K562 (cell line): ENCODE data around the gene GPR52. TPM values are rescaled to one million over a fixed set of nuclear protein-coding genes. Genes with fewer than 3 reads are reported as not detected.

Source experiments
- ATAC-seq: fragments of 200-7000 bp; cut with Tn5 transposase; 3 replicates; pipeline ENCODE4 v1.9.1; 2020; ENCODE audit warnings: moderate library complexity
- BruUV-seq: library from RNA; stranded (reverse); fragments of 400-500 nt; replicated peaks from 2 replicates; lab custom pipeline; 2021; lab: Mats Ljungman, UMichigan
- CTCF ChIA-PET: fragments of 300-600 bp; formaldehyde crosslinking; extraction: SDS; loops from one replicate; lab custom pipeline; 2021; ENCODE audit warnings: low intra/inter-chr PET ratio; lab: Yijun Ruan, JAX
- POLR2A ChIA-PET: fragments of 300-600, 350-650 bp; sonication (Branson Sonifier 250); formaldehyde crosslinking; extraction: SDS; loops from one replicate; lab custom pipeline; 2021; ENCODE audit warnings: antibody characterized with exemption, inconsistent platforms; lab: Yijun Ruan, JAX
- DNase-seq, 4 experiments: peaks; one replicate each; pipeline versions ENCODE4 v3.0.0 to v3.0.0-alpha.2; 2011 to 2018; ENCODE audit warnings: low spot score in 3 of 4, mixed read lengths in 3 of 4; ENCODE audit errors: extremely low read depth in 1 of 4
- FAIRE-seq: peaks from 2 replicates; lab custom pipeline; 2011; peaks lifted over from hg19 to GRCh38; lab: Jason Lieb, UNC
- H2AFZ ChIP-seq: 2 replicates; pipeline ENCODE4 v1.6.0; 2011; ENCODE audit warnings: low read depth, low read length, control low read depth, inconsistent platforms
- H3K27ac ChIP-seq: fragments of 200-600 bp; 3 replicates; pipeline ENCODE4 v1.8.0; 2011; ENCODE audit warnings: low read depth, mild to moderate bottlenecking, control low read depth, inconsistent platforms, low read length, moderate library complexity, mixed read lengths; ENCODE audit errors: extremely low read depth
- H3K27me3 ChIP-seq, 2 experiments: fragments of 300-600 bp in 1 of 2; 2 replicates in 1 of 2; 3 replicates in 1 of 2; pipeline versions ENCODE4 v1.6.0 to v1.8.0; 2011; ENCODE audit warnings: inconsistent platforms in 2 of 2, low read length in 2 of 2, mild to moderate bottlenecking in 1 of 2, mixed read lengths in 1 of 2, moderate library complexity in 1 of 2; ENCODE audit not compliant: control insufficient read depth in 2 of 2, insufficient read depth in 2 of 2
- H3K36me3 ChIP-seq: fragments of 300-600 bp; 3 replicates; pipeline ENCODE4 v1.8.0; 2011; ENCODE audit warnings: mild to moderate bottlenecking, low read length, inconsistent platforms; ENCODE audit not compliant: control insufficient read depth, insufficient read depth
- H3K4me1 ChIP-seq, 2 experiments: fragments of 200-600 bp in 1 of 2; replicated peaks in 1 of 2; 2 replicates in 1 of 2; 3 replicates in 1 of 2; pipeline versions ENCODE4 v1.5.1 to v1.8.0; 2011; ENCODE audit warnings: inconsistent platforms in 2 of 2, low read length in 2 of 2, mild to moderate bottlenecking in 1 of 2, mixed read lengths in 1 of 2, moderate library complexity in 1 of 2; ENCODE audit not compliant: control insufficient read depth in 2 of 2, insufficient read depth in 2 of 2
- H3K4me2 ChIP-seq: 2 replicates; pipeline ENCODE4 v1.6.1; 2011; ENCODE audit warnings: low read length, control low read depth, inconsistent platforms, mixed read lengths; ENCODE audit not compliant: insufficient read depth
- H3K4me3 ChIP-seq: fragments of 200-600 bp; sonication (generic), shearing (Covaris generic); 2 replicates; pipeline ENCODE4 v1.5.1; 2016; ENCODE audit warnings: control low read depth, inconsistent platforms
- H3K79me2 ChIP-seq: fragments of 200-600 bp; 3 replicates; pipeline ENCODE4 v1.8.0; 2011; ENCODE audit warnings: low read length, inconsistent platforms; ENCODE audit not compliant: control insufficient read depth, insufficient read depth
- H3K9ac ChIP-seq, 2 experiments: 2 replicates each; pipeline versions ENCODE4 v1.6.0 to v1.6.1; 2011; ENCODE audit warnings: low read depth in 2 of 2, low read length in 2 of 2, control low read depth in 1 of 2, inconsistent platforms in 1 of 2, mild to moderate bottlenecking in 1 of 2, mixed read lengths in 1 of 2; ENCODE audit not compliant: insufficient read depth in 1 of 2
- H3K9me1 ChIP-seq: one replicate; pipeline ENCODE4 v1.6.0; 2011; ENCODE audit warnings: inconsistent platforms, mild to moderate bottlenecking, low read length, moderate library complexity; ENCODE audit not compliant: control insufficient read depth, insufficient read depth
- H3K9me3 ChIP-seq: replicated peaks from 2 replicates; pipeline ENCODE4 v1.5.1; 2011; ENCODE audit warnings: low read depth, low read length, inconsistent platforms; ENCODE audit not compliant: control insufficient read depth, insufficient read depth
- H4K20me1 ChIP-seq: replicated peaks from 2 replicates; pipeline ENCODE4 v1.6.1; 2011; ENCODE audit warnings: low read length, inconsistent platforms, mixed read lengths; ENCODE audit not compliant: control insufficient read depth, insufficient read depth
- ARID2 ChIP-seq: fragments of 450-650 bp; IDR thresholded peaks from 2 replicates; pipeline ENCODE4 v1.6.1; 2017; ENCODE audit warnings: antibody characterized with exemption, mild to moderate bottlenecking
- E2F1 ChIP-seq: sonication (generic); formaldehyde crosslinking; IDR thresholded peaks from 2 replicates; pipeline ENCODE4 v1.8.1; 2023; ENCODE audit warnings: mild to moderate bottlenecking, missing genetic modification reagents, moderate library complexity
- EZH2 ChIP-seq: IDR thresholded peaks from 2 replicates; pipeline ENCODE4 v1.6.1; 2012; ENCODE audit warnings: low read depth, mild to moderate bottlenecking, inconsistent platforms, low read length, borderline replicate concordance
- FOXK1 ChIP-seq: sonication (generic); formaldehyde crosslinking; IDR thresholded peaks from 2 replicates; pipeline ENCODE4 v1.8.0; 2022; ENCODE audit warnings: missing genetic modification reagents, mild to moderate bottlenecking, borderline replicate concordance
- KDM5B ChIP-seq: fragments of 200-600 bp; sonication (generic); IDR thresholded peaks from 2 replicates; pipeline ENCODE4 v1.6.1; 2012; ENCODE audit warnings: low read depth, mild to moderate bottlenecking, moderate library complexity, low read length, control low read depth, inconsistent platforms; ENCODE audit not compliant: insufficient replicate concordance
- MAFF ChIP-seq: IDR thresholded peaks from 2 replicates; pipeline ENCODE4 v1.6.1; 2012; ENCODE audit warnings: low read length, improper control_type of control experiment
- MTA1 ChIP-seq: fragments of 450-650 bp; IDR thresholded peaks from 2 replicates; pipeline ENCODE4 v1.6.1; 2017; ENCODE audit warnings: borderline replicate concordance
- MYBL2 ChIP-seq, 2 experiments: fragments of 450-650 bp in 1 of 2; sonication (generic) in 1 of 2; formaldehyde crosslinking in 1 of 2; IDR thresholded peaks; 2 replicates each; pipeline versions ENCODE4 v1.6.1 to v1.8.1; 2017 to 2022; ENCODE audit warnings: borderline replicate concordance in 1 of 2, inconsistent platforms in 1 of 2, low read depth in 1 of 2, mild to moderate bottlenecking in 1 of 2, missing genetic modification reagents in 1 of 2, moderate library complexity in 1 of 2
- NFXL1 ChIP-seq: fragments of 450-650 bp; formaldehyde crosslinking; IDR thresholded peaks from 2 replicates; pipeline ENCODE4 v1.4.0; 2021; ENCODE audit warnings: mild to moderate bottlenecking
- SAFB ChIP-seq: fragments of 200-400 bp; formaldehyde crosslinking; IDR thresholded peaks from 2 replicates; pipeline ENCODE4 v1.6.1; 2017; ENCODE audit warnings: low read depth, low read length, borderline replicate concordance
- SMAD4 ChIP-seq: fragments of 250-450 bp; sonication (Bioruptor Pico); conservative IDR thresholded peaks from 2 replicates; pipeline ENCODE4 v1.8.0; 2021; ENCODE audit warnings: inconsistent platforms, mild to moderate bottlenecking, moderate library complexity
- THAP7 ChIP-seq: fragments of 250-450 bp; sonication (Bioruptor Pico); IDR thresholded peaks from 2 replicates; pipeline ENCODE4 v1.5.0; 2021
- THRB ChIP-seq: fragments of 450-650 bp; formaldehyde crosslinking; conservative IDR thresholded peaks from 2 replicates; pipeline ENCODE4 v1.4.0; 2022; ENCODE audit warnings: mild to moderate bottlenecking, missing genetic modification characterization
- ZNF24 ChIP-seq: fragments of 450-650 bp; IDR thresholded peaks from 2 replicates; pipeline ENCODE4 v1.6.1; 2016
- ZNF3 ChIP-seq: fragments of 250-450 bp; sonication (Bioruptor Pico); IDR thresholded peaks from 2 replicates; pipeline ENCODE4 v1.5.0; 2021; ENCODE audit warnings: mild to moderate bottlenecking, moderate library complexity
- ZSCAN32 ChIP-seq: fragments of 450-650 bp; formaldehyde crosslinking; IDR thresholded peaks from 2 replicates; pipeline ENCODE4 v1.4.0; 2020; ENCODE audit warnings: mild to moderate bottlenecking, moderate library complexity
- whole genome bisulfite sequencing: fragments of 100-300 bp; shearing (Covaris generic); methylation state at CpG from one replicate; pipeline ENCODE4 v1.1.6; 2016; ENCODE audit warnings: low coverage, mixed read lengths; ENCODE audit not compliant: insufficient coverage; ENCODE audit errors: missing lambda C conversion rate; 5-methylcytosine and 5-hydroxymethylcytosine counted together
- in situ Hi-C: fragments of 300-500 bp; cut with MboI; formaldehyde crosslinking; loops from 4 replicates; pipeline ENCODE4 v1.15.0; 2018; ENCODE audit warnings: inconsistent platforms, mixed read lengths
- intact Hi-C: fragments of 100-400 bp; cut with micrococcal nuclease; formaldehyde crosslinking; loops from 2 replicates; pipeline ENCODE4 v1.14.2; 2022
- polyA plus RNA-seq, 8 experiments: library from polyadenylated mRNA; depleted of rRNA in 4 of 8; stranded (reverse) in 5 of 8; unstranded in 3 of 8; fragments of >200 nt; fragmentation: Nextera tagmentation in 2 of 8; fragmentation: Illumina TruSeq in 1 of 8; extraction: Ambion mirVana in 2 of 8; extraction: Trizol in 1 of 8; gene quantifications; 2 replicates each; pipeline versions ENCODE4 v1.2.1 to v1.2.3, GENCODE V29; 2011 to 2014; ENCODE audit warnings: inconsistent platforms in 1 of 8, missing spikeins in 1 of 8
- total RNA-seq, 7 experiments: library from RNA; depleted of rRNA in 6 of 7; stranded (reverse); fragments of >200 nt in 6 of 7; fragmentation: Illumina TruSeq in 2 of 7; extraction: Trizol in 2 of 7; gene quantifications; 2 replicates each; pipeline versions ENCODE4 v1.2.1 to v1.2.3, GENCODE V29; 2011 to 2021; ENCODE audit warnings: low replicate concordance in 1 of 7
- TF ChIP-seq, protein P1 (sequence below): fragments of 450-650 bp; formaldehyde crosslinking; IDR thresholded peaks from 2 replicates; pipeline ENCODE4 v1.4.0; 2022; ENCODE audit warnings: missing genetic modification characterization
- TF ChIP-seq, protein P2 (sequence below), 2 experiments: fragments of 250-450 bp in 1 of 2; fragments of 450-650 bp in 1 of 2; sonication (Bioruptor Pico) in 1 of 2; IDR thresholded peaks; 2 replicates each; pipeline versions ENCODE4 v1.6.1 to v1.8.0; 2016 to 2021; ENCODE audit warnings: mild to moderate bottlenecking in 2 of 2, moderate library complexity in 2 of 2, missing compliant biosample characterization in 1 of 2, missing genetic modification characterization in 1 of 2

The GPR52 gene
- total and polyA plus RNA-seq, 9 of the 15 experiments (the other 6 are each of a cell fraction or from before 2014, with no cell fraction given) = 0.12 to 4.9 (median 1.1) TPM; not detected in 3

- DNase-seq (no peak), ATAC-seq (no peak)
- H3K4me3 ChIP-seq = no peak overlapping the region
- H3K9ac ChIP-seq = no peak overlapping the region
- H2AFZ ChIP-seq = no peak overlapping the region
- no peaks in the 10 kb centered on the region for H3K36me3 ChIP-seq
- WGBS = 86% methylated on average over 1 of the region's 1 CpG
- no peak overlapping the region for H3K27ac ChIP-seq
- H3K9me1 ChIP-seq = no peaks in the 10 kb centered on the region
- BruUV-seq = no TSS peak
- POLR2A ChIA-PET = interaction anchor here (1.0 to 1.4 kb wide), 2 partner anchors 9 to 10 kb away, joined by 4 read pairs; no protein-coding TSS in a partner anchor
- H3K9me3 ChIP-seq = no peaks in the 10 kb centered on the region
- no peak for TF ChIP-seq KDM5B
- no peak for TF ChIP-seq THRB
- TF ChIP-seq, protein P1, sequence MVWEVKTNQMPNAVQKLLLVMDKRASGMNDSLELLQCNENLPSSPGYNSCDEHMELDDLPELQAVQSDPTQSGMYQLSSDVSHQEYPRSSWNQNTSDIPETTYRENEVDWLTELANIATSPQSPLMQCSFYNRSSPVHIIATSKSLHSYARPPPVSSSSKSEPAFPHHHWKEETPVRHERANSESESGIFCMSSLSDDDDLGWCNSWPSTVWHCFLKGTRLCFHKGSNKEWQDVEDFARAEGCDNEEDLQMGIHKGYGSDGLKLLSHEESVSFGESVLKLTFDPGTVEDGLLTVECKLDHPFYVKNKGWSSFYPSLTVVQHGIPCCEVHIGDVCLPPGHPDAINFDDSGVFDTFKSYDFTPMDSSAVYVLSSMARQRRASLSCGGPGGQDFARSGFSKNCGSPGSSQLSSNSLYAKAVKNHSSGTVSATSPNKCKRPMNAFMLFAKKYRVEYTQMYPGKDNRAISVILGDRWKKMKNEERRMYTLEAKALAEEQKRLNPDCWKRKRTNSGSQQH = no peak
- TF ChIP-seq ZNF3 (CRISPR knock-in tag) = no peak
- no peak for TF ChIP-seq ZNF24
- no peak for TF ChIP-seq MAFF
- TF ChIP-seq FOXK1 (CRISPR knock-in tag) = no peak
- TF ChIP-seq, protein P2, sequence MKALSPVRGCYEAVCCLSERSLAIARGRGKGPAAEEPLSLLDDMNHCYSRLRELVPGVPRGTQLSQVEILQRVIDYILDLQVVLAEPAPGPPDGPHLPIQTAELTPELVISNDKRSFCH (CRISPR knock-in tag; IDR thresholded peaks at IDR 0.05) = no peak
- TF ChIP-seq, protein P2 (tag; IDR thresholded peaks at IDR 0.05) = no peak
- no peak for TF ChIP-seq ZSCAN32
- TF ChIP-seq SMAD4 (CRISPR knock-in tag) = no peak
- no peak for TF ChIP-seq NFXL1 (CRISPR knock-in tag)
- no peak for TF ChIP-seq ARID2
- TF ChIP-seq SAFB = no peak
- no peak for TF ChIP-seq MTA1
- TF ChIP-seq E2F1 (CRISPR knock-in tag) = no peak
- TF ChIP-seq THAP7 (CRISPR knock-in tag) = no peak
- no peak for TF ChIP-seq MYBL2 (IDR thresholded peaks at IDR 0.05; ENCODE audit: low read depth)
- TF ChIP-seq MYBL2 (CRISPR knock-in tag; IDR thresholded peaks at IDR 0.05; ENCODE audit: borderline replicate concordance) = no peak
- no peak for TF ChIP-seq EZH2
- TF ChIP-seq, all 486 proteins: peak for 0
- in situ Hi-C loops (no loop called here), intact Hi-C loops (no loop called here)
- CTCF ChIA-PET = no interaction called here
- no peaks in the 10 kb centered on the region for H3K79me2 ChIP-seq
- H3K27me3 ChIP-seq = no peaks in the 10 kb centered on the region
- no peak overlapping the region for H3K4me2 ChIP-seq
- H3K4me1 ChIP-seq = no peaks in the 10 kb centered on the region
- FAIRE-seq = no peak
- H4K20me1 ChIP-seq = no peaks in the 10 kb centered on the region
Observed at GRCh38 chr1:174405219-174405618, 42.5 kb upstream of the GPR52 start.
